ENCODE results near the gene SLC8A2.

SLC8A2 gene

DNA sequence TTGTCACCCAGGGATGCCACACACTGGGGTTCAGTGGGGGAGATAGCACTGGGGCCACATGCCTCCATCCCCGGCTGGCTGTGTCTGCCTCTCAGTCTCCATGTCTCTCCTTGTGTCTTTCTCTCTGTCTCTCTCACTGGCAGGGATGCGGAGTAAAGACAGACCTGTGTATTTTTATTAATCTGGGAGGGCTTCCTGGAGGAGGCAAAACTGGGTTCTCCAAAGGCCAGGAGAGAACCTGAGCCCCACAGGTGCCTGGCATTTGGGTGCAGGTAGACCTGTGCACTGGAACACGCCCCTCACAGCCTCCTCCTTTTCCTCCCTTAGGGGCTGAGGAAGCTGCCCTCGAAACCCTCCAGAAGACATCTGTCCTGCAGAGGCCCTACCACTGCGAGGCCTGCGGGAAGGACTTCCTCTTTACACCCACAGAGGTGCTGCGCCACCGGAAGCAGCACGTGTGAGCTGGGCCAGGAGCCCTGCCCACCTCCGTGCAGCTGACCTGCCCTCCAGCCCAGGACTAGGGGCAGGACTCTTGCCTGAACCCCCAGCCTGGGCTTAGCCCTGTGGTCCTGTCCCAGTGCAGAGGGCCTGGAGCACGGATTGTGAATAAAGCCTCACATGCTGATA, 89.9 kb downstream of the SLC8A2 start:
- TF ChIP-seq, protein P1, sequence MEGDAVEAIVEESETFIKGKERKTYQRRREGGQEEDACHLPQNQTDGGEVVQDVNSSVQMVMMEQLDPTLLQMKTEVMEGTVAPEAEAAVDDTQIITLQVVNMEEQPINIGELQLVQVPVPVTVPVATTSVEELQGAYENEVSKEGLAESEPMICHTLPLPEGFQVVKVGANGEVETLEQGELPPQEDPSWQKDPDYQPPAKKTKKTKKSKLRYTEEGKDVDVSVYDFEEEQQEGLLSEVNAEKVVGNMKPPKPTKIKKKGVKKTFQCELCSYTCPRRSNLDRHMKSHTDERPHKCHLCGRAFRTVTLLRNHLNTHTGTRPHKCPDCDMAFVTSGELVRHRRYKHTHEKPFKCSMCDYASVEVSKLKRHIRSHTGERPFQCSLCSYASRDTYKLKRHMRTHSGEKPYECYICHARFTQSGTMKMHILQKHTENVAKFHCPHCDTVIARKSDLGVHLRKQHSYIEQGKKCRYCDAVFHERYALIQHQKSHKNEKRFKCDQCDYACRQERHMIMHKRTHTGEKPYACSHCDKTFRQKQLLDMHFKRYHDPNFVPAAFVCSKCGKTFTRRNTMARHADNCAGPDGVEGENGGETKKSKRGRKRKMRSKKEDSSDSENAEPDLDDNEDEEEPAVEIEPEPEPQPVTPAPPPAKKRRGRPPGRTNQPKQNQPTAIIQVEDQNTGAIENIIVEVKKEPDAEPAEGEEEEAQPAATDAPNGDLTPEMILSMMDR (IDR thresholded peaks at IDR 0.05; ENCODE audit: control extremely low read depth, extremely low read depth, low read depth, missing control alignments): no peak
- peak; percentile 46 for DNase-seq (ENCODE audit: extremely low spot score)
- CTCF ChIA-PET: interaction anchor here (0.8 to 2.1 kb wide), 3 partner anchors 9 to 46 kb away, joined by 3 to 19 read pairs (median 8); partner anchors contain the start of gene DHX34
- POLR2A ChIA-PET: no interaction called here

DNA sequence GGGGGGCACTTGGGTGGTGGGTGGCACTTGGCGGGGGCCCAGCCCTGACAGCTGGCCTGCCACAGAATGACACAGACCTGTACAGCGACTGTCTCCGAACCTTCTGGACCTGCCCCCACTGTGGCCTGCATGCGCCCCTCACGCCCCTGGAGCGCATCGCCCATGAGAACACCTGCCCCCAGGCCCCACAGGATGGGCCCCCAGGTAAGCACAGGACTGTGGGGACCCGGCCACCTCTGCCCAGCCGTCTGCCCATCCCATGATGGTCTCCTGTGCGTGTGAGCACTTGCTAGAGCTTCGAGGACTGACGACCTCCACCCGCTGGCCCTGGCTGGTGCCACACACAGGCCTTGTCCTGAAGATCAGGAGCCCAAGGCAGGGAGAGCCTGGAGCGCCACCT, 90.6 kb downstream of the SLC8A2 start:
- ChIA-PET CTCF (interaction anchor here (2.0 to 2.1 kb wide), 2 partner anchors 10 to 32 kb away, joined by 8 to 19 read pairs; partner anchors contain the start of gene DHX34), POLR2A (no interaction called here)
- TF ChIP-seq, protein P1 (IDR thresholded peaks at IDR 0.05; ENCODE audit: control extremely low read depth, extremely low read depth, low read depth, missing control alignments): no peak
- no peak for DNase-seq (ENCODE audit: extremely low spot score)

DNA sequence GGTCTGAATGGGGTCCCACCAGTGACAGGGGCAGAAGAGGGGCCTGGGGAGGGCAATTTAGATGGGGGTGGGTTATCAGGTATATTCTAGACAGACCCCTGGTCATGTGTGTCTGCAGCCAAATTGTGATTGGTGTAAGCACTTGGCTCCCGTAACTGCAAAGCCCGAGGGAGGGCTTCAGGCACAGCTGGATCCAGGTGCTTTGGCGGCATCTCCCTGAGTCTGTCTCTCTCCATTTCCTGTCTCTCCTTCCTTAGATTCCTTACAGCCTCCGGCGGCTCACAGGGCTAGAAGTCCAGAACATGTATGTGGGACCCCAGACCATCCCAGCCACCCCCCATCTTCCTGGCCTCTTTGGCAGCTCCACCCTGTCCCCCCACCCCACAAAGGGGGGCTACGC, 91.1 kb downstream of the SLC8A2 start:
- ChIA-PET POLR2A (no interaction called here), CTCF (interaction anchor here (1.1 to 2.0 kb wide), 2 partner anchors 11 to 32 kb away, joined by 3 to 8 read pairs; partner anchors contain the start of gene DHX34)
- TF ChIP-seq, protein P1 (IDR thresholded peaks at IDR 0.05; ENCODE audit: control extremely low read depth, extremely low read depth, low read depth, missing control alignments): no peak
- no peak for DNase-seq (ENCODE audit: extremely low spot score)

DNA sequence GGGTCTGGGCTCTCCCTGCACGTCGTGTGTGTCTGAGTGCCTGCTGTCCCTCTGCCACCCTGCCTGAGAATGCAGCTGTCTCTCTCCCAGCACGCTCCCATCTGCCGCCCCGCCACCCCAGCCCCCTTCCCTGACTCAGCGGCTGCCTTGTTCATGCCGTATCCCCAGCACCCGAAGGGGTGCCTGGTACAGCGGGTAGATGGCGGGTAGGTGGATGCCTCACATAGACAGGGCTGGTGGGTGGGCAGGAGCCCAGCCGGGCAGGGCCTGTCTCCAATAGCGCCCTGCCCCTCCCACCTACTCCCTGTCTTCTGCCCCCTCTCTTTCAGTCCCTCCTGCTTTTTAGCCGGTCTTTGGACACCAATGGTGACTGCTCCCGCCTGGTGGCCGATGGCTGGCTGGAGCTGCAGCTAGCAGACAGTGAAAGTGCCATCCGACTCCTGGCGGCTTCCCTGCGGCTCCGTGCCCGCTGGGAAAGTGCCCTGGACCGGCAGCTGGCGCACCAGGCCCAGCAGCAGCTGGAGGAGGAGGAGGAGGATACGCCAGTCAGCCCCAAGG, 92.2 kb downstream of the SLC8A2 start:
- ChIA-PET POLR2A (no interaction called here), CTCF (interaction anchor here (1.1 kb wide), 1 partner anchor 12 kb away, joined by 3 read pairs; no protein-coding TSS in a partner anchor)
- DNase-seq (ENCODE audit: extremely low spot score): no peak
- TF ChIP-seq, protein P1 (IDR thresholded peaks at IDR 0.05; ENCODE audit: control extremely low read depth, extremely low read depth, low read depth, missing control alignments): no peak

DNA sequence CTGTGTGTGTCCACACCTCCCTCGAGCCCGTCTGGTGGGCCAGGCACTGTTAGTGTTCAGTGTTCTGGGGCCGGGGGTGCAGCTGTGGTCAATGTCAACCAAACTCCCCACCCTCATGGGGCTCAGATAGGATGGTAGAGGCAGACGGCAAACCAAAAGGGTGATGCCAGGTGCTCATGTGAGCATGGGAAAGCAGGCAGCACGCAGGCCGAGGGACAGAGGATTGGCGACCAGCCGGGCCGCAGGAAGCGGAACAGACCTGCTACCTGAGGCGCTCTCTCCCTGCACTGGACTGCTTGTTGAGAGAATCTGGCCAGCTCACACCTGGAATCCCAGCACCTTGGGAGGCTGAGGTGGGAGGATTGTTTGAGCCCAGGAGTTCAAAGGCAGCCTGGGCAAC, 93.4 kb downstream of the SLC8A2 start:
- CTCF ChIA-PET: interaction anchor here (0.6 to 1.6 kb wide), 6 partner anchors 8 to 29 kb away, joined by 3 to 6 read pairs (median 4); partner anchors contain the start of gene DHX34
- TF ChIP-seq, protein P1 (IDR thresholded peaks at IDR 0.05; ENCODE audit: control extremely low read depth, extremely low read depth, low read depth, missing control alignments): no peak
- DNase-seq (ENCODE audit: extremely low spot score): no peak
- POLR2A ChIA-PET: no interaction called here
